ENCODE results near the gene CCNG1. TPM values are rescaled to one million over a fixed set of nuclear protein-coding genes. Genes with fewer than 3 reads are reported as not detected.

Gene CCNG1
- total and polyA plus RNA-seq, 9 of the 15 experiments (the other 6 are each of a cell fraction or from before 2014, with no cell fraction given): 121 to 293 (median 245) TPM

DNA sequence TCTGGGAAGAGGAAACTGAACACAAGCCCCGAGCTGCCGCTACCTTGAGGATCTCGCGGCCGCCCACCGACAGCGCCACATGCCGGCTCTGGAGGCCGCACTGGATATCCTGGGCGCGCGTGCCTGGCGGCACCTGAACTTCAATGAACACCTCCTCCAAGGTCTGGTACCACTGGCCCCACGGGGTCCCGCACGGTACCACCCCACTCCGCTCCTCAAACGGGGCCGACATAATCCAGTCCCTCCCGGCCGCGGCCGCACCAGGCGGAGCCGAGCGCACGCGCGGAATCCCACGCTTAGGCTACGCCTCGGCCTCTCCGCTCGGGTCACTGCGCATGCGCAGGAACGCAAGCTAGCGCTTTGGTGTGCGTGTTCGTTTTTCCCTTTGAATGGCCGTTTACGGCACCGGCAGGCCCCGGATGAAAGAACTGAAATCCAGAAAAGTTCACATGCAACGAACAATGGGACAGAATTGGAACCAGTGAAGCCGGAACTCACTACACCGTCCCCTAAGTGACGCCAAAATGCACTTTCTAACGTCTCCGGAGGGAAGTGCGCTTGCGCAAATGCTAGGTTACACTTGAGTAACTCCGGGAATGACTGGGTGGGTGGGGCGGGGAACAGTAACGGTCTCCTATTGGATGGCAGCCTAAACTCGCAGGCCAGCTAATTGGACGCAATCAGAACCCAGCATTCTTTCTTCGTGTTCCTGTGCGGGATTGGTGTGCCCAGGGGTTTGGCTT, 22.6 kb downstream of the CCNG1 start, which contains the start of gene NUDCD2 (continued):
- TF ChIP-seq, protein P1, sequence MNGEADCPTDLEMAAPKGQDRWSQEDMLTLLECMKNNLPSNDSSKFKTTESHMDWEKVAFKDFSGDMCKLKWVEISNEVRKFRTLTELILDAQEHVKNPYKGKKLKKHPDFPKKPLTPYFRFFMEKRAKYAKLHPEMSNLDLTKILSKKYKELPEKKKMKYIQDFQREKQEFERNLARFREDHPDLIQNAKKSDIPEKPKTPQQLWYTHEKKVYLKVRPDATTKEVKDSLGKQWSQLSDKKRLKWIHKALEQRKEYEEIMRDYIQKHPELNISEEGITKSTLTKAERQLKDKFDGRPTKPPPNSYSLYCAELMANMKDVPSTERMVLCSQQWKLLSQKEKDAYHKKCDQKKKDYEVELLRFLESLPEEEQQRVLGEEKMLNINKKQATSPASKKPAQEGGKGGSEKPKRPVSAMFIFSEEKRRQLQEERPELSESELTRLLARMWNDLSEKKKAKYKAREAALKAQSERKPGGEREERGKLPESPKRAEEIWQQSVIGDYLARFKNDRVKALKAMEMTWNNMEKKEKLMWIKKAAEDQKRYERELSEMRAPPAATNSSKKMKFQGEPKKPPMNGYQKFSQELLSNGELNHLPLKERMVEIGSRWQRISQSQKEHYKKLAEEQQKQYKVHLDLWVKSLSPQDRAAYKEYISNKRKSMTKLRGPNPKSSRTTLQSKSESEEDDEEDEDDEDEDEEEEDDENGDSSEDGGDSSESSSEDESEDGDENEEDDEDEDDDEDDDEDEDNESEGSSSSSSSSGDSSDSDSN (IDR thresholded peaks at IDR 0.05; ENCODE audit: borderline replicate concordance in 1 of 2, low read depth in 2 of 2, low read length in 2 of 2): peak; percentile 43 to 80; a peak in 2 of 4 replicates
- TF ChIP-seq FOXK1 (CRISPR knock-in tag; IDR thresholded peaks at IDR 0.05; ENCODE audit: borderline replicate concordance): 0 out of 2 replicates have a peak, but pooled peaks have one; percentile 29
- TF ChIP-seq RB1 (IDR thresholded peaks at IDR 0.05; ENCODE audit: low read depth): peak; percentile 73
- TF ChIP-seq TAF7 (tag; IDR thresholded peaks at IDR 0.05): peak; percentile 57; the same call in 1 of the 2 replicates
- 0 out of 4 replicates have a peak, but pooled peaks of 1 of the 2 experiments have one; percentile 7 for TF ChIP-seq MLX (CRISPR knock-in tag; conservative IDR thresholded peaks at IDR 0.05)
- peak; percentile 26 for TF ChIP-seq RBM22 (IDR thresholded peaks at IDR 0.05; ENCODE audit: low read depth, low read length, poor library complexity, severe bottlenecking)
- no peak for TF ChIP-seq NR2F6 (CRISPR knock-in tag; IDR thresholded peaks at IDR 0.05)
- peak; percentile 31 for TF ChIP-seq HDAC3 (IDR thresholded peaks at IDR 0.05; ENCODE audit: borderline replicate concordance, partially characterized antibody)
- TF ChIP-seq HCFC1 (IDR thresholded peaks at IDR 0.05; ENCODE audit: low read depth, low read length): no peak; the same call in 1 of the 2 replicates
- peak; percentile 87 for TF ChIP-seq SMAD1 (IDR thresholded peaks at IDR 0.05; ENCODE audit: low read depth, low read length, partially characterized antibody)
- no peak for TF ChIP-seq ILF3 (IDR thresholded peaks at IDR 0.05; ENCODE audit: borderline replicate concordance)
- peak in 1 of 3 experiments; percentile 75 for TF ChIP-seq YY1 (IDR thresholded peaks at IDR 0.05; ENCODE audit: borderline replicate concordance in 1 of 3, control insufficient read depth in 1 of 3, extremely low read depth in 1 of 3, insufficient read depth in 3 of 3, insufficient read length in 1 of 3, insufficient replicate concordance in 2 of 3, low read depth in 1 of 3, low read length in 2 of 3)
- no peak; the same call in 1 of the 2 replicates for TF ChIP-seq EGR1 (conservative IDR thresholded peaks at IDR 0.05)
- peak; percentile 90 for TF ChIP-seq POLR2A (conservative IDR thresholded peaks at IDR 0.05)
- TF ChIP-seq CHD2 (IDR thresholded peaks at IDR 0.05; ENCODE audit: low read depth, low read length): peak; percentile 47; the same call in 1 of the 2 replicates
- no peak for TF ChIP-seq ZNF696 (CRISPR knock-in tag; conservative IDR thresholded peaks at IDR 0.05)
- TF ChIP-seq FOXP1 (CRISPR knock-in tag; IDR thresholded peaks at IDR 0.05): peak; percentile 90
- TF ChIP-seq TEAD4 (IDR thresholded peaks at IDR 0.05; ENCODE audit: low read length): peak; percentile 12; the same call in 1 of the 2 replicates
- TF ChIP-seq TEAD4 (CRISPR knock-in tag; IDR thresholded peaks at IDR 0.05; ENCODE audit: borderline replicate concordance): no peak
- TF ChIP-seq, protein P2, sequence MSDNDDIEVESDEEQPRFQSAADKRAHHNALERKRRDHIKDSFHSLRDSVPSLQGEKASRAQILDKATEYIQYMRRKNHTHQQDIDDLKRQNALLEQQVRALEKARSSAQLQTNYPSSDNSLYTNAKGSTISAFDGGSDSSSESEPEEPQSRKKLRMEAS (CRISPR knock-in tag; IDR thresholded peaks at IDR 0.05): peak; percentile 90
- TF ChIP-seq TBL1XR1 (IDR thresholded peaks at IDR 0.05; ENCODE audit: low read length in 2 of 2): 0 out of 4 replicates have a peak, but pooled peaks of 1 of the 2 experiments have one; percentile 21
- peak; percentile 92 for TF ChIP-seq THAP12 (CRISPR knock-in tag; IDR thresholded peaks at IDR 0.05)
